HG03571 (cell line): Measurements from ENCODE around the gene TAF6L.
"Not testable (repeated sequence)": the region's sequence is repeated elsewhere in the genome, so short reads cannot be mapped to it uniquely, and the experiment has no call there.

Source experiments
- ATAC-seq: cut with Tn5 transposase; IDR thresholded peaks from one replicate; pipeline ENCODE4 v1.9.1; 2021; ENCODE audit not compliant: unreplicated experiment

TAF6L gene

DNA sequence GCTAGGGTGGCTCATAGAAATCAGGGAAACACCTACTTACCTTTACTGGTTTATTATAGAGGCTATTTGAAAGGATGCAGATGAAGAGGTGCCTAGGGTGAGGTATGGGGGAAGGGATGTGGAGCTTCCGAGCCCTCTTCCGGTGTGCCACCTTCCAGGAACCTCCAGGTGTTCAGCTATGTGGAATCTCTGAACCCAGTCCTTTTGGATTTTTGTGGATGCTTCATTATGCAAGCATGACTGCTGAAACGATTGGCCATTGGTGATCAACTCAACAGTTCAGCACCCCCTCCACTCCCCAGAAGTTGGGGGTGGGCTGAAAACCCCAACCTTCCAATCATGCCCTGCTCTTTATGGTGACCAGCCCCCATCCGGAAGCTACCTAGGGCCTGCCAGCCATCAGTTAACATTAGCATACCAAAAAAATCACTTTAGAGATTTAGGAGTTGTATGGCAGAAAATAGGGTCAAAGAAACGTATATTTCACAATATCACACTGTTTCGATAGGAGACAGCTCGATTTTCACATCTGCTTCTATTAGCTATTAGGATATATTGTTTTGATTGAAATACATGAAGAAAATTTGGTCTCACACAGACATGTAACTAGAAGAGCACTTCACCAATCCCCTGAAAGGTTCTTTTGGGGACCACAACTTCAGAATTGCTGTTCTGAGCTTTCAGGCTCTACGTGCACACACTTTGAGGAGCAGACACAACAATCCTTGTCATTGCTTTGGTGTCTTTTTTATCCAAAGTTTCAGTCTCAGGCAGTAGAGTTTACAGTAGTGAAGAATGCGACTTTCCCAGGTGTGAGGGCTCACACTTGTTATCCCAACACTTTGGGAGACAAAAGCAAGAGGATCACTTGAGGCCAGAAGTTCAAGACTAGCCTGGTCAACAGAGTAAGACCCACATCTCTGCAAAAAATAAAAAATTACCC lies 13.1 kb upstream of the TAF6L start:
- no peak for ATAC-seq

DNA sequence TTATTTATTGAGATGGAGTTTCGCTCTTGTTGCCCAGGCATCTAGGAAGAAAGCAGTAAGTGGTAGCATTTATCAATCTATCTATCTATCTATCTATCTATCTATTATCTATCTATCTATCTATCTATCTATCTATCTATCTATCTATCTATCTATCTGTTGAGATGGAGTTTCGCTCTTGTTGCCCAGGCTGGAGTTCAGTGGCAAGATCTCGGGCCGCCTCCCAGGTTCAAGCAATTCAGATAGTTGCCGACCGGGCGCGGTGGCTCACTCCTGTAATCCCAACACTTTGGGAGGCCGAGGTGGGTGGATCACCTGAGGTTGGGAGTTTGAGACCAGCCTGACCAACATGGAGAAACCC lies 10.3 kb upstream of the TAF6L start:
- ATAC-seq, result not testable (repeated sequence)

DNA sequence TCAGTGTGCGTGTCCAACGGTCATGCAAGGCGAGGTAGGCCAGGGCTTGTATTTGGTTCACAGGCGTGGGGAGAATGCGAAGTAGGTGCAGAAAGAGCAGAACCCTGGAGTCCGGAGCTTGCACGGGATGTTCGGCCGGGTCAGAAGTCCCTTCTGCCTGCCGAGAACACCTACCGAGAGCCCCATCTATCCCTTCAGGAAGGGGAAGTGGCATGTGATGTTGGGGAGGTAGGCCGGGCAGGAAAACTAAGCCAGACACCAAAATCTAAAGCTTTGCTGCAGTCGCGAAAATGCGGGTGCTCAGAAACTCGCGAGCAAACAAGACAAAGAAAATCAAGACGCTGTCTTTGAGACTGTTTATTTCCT lies 435 bp upstream of the TAF6L start:
- ATAC-seq, result peak; percentile 10

DNA sequence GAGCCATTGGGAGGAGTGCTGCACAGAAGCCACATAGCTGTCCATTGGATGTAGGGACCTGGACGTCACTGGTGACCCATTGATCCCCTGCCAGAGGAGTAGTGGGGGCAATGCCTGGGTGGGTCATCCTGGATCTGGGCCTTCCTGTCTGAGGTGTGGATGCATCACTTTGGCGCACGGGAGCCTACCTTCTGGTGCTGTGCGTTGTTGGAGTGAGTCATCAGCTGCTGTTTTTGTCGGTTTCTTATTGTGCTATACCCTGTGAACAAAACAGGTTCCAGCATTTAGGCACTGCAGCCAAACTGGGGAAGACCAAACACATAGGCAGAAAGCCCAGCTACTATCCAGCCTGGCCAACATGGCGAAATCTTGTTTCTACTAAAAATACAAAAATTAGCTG lies 3.2 kb downstream of the TAF6L start:
- no peak for ATAC-seq

DNA sequence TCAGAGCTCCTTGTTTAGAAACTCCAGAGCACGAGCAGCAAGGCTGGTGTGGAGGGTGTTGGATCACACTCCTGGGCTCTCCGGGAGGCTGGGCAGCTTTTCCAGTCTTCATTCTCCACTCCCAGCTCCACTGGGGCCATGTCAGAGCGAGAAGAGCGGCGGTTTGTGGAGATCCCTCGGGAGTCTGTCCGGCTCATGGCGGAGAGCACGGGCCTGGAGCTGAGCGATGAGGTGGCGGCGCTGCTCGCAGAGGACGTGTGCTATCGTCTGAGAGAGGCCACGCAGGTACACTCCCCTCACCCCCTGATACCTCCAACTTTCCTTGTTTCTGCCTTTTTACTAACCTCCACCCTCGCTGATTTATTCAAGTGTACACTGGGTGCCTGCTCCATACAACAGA lies 4.5 kb downstream of the TAF6L start:
- no peak for ATAC-seq

DNA sequence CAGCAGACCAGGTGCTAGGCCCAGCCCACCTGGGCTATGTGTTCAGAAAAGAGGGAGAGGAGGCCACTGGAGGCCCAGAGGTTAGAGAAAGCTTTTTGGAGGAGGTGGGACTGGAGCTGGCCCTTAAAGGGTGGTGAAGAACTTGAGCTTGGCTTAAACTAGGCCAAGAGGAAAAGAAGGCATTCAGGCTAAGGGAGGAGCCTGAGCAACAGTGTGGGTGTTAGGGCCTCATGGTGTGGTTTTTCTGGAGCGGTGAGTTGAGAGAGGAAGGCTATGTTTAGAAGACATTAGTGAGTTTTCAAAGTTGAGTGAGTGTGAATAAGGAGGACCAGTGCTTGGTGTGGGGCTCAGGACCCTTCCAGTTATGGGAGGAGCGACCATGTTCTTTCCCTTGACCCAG lies 6.2 kb downstream of the TAF6L start:
- ATAC-seq, result no peak

DNA sequence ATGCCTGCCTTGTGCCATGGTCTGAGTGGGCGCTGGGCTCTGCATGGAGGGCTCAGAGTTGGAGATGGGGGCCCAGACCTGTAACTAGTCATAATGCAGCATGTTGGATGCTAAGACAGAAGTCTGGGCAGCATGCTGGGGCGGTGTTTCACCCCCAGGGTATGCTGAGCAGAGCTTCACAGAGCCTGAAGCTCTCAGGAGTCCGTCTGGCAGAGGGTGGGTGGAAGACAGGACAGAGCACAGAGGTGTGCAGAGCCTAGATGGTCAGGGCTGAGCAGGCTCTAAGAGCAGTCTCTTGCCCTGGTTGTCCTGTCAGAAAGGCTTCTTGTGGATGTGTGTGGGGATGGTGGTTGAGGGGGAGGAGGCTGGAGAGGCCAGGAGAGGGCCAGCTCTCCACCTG lies 7.2 kb downstream of the TAF6L start:
- ATAC-seq, result no peak

DNA sequence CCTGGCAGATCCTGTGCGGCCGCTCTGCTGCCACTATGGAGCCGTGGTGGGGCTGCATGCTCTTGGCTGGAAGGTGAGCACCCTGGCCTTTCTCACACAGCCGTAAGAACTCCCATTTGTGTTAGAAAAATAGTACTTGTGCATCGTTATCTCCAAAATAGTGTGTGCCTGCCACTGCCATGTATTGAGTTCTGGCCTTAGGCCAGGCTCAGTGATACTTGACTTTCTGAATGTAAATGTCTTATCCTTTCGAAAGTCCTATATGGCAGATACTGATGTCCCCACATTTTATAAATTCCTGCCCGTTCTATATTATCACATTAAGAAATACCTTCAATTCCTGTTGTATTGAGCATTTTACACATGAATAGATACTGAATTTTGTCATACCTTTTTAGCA lies 11.6 kb downstream of the TAF6L start:
- ATAC-seq, result no peak

DNA sequence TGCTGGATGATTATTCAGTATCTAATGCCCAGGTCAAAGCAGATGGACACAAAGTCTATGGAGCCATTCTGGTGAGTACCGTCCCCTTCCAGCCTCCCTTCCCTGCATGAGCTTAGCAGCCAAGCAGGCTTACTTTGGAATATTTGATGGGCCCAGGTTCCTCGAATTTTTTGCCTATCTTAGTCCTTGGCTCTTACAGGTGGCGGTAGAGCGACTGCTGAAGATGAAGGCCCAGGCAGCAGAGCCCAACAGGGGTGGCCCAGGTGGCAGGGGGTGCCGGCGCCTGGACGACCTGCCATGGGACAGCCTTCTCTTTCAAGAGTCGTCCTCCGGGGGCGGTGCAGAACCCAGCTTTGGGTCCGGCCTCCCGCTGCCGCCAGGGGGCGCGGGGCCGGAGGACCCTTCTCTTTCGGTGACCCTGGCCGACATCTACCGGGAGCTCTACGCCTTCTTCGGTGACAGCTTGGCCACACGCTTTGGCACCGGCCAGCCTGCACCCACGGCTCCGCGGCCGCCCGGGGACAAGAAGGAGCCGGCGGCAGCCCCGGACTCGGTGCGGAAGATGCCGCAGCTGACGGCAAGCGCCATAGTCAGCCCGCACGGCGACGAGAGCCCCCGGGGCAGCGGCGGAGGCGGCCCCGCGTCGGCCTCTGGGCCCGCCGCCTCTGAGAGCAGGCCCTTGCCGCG lies 15.3 kb downstream of the TAF6L start:
- ATAC-seq, result peak; percentile 59

DNA sequence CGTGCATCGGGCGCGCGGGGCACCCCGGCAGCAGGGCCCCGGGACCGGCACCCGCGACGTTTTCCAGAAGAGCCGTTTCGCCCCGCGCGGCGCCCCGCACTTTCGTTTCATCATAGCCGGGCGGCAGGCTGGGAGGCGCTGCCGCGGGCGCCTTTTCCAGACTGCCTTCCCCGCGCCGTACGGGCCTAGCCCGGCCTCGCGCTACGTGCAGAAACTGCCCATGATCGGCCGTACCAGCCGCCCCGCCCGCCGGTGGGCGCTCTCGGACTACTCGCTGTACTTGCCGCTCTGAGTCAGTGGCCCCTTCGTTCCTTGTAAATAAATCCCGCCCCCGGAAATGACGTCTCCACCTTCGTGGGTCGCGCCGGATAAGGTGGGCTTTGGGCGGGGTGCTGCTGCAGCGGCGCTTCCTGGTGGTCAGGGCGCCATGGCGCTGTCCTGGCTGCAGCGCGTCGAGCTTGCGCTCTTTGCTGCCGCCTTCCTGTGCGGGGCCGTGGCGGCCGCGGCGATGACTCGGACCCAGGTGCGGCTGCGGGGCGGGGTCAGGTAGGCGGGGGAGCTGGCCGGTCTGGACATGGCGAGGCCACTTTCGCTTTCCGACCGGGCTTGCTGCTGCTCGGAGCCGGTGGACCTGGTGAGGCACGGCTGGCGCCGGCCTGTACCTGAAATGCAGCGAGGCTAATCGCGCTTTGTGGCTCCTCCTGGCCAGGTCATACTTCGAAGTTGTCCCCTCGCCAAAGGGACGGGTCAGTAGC lies 16.0 kb downstream of the TAF6L start, which contains the start of gene TMEM179B:
TSS of gene TMEM179B (plus strand) at position 398 of the 755 bp plus-strand sequence. CDS start at position 428, 30 bp downstream.
- ATAC-seq, result peak; percentile 50

DNA sequence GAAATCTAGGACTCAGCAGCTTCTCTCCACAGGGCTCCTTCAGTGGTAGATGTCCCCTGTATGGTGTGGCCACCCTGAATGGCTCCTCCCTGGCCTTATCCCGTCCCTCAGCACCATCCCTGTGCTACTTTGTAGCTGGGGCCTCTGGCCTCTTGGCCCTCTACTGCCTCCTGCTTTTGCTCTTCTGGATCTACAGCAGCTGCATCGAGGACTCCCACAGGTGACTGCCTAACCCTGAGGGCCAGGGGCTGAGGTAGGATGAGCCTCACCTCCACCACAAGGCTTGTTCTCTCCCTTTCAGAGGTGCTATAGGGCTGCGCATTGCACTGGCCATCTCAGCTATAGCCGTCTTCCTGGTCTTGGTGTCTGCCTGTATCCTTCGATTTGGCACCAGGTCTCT lies 17.8 kb downstream of the TAF6L start:
- ATAC-seq, result no peak

DNA sequence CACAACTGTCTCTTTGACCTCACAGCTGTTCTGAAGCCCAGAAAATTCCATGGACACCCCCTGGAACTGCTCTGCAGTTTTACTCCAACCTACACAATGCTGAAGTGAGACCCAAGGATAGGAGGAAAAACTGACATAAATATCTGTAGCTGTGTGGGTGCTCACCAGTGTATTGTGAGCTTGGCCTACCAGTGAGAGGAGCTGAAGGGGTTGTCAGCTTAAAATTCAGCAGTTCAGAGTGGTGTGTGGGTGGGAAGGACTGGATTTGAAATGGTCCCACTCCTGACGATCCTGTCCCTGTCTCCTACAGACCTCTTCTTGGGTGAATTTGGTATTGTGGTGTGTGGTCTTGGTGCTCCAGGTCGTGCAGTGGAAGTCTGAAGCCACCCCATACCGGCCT lies 18.4 kb downstream of the TAF6L start:
- ATAC-seq, result no peak

DNA sequence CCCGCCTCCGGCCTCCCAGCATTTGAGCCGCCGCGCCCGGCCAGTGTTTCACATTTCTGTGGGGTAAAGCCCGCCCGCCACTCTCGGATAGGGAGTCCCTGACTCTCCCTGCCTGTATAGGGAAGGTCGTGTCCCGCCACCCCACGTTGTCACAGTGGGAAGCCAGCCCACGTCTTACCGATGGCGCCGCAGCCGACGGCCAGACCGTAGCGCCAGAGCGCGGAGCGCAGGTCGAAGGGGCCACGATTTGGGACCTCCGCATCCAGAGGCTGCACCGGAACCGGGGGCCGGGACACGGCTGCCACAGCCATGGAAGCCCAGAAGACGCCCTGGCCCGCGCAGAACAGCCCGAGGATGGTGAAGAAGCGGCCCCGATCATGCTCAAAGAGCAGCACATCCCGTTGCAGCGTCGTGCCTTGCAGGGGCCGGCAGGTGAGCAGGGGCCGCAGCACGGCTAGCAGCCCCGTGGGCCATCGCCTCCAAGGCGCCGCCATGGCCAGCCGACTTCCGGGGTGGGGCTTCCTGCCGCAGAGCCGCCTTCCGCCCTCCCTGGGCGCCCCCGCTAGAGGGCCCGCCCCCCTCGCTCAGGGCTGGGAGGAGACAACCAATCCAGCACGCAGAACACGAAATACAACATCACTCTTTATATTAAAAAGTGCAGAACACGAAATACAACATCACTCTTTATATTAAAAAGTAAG lies 20.5 kb downstream of the TAF6L start, which contains the start of gene TMEM223:
TSS of gene TMEM223 (minus strand) at position 506 of the 701 bp plus-strand sequence. CDS start at position 494, 12 bp downstream.
- peak; percentile 63 for ATAC-seq

DNA sequence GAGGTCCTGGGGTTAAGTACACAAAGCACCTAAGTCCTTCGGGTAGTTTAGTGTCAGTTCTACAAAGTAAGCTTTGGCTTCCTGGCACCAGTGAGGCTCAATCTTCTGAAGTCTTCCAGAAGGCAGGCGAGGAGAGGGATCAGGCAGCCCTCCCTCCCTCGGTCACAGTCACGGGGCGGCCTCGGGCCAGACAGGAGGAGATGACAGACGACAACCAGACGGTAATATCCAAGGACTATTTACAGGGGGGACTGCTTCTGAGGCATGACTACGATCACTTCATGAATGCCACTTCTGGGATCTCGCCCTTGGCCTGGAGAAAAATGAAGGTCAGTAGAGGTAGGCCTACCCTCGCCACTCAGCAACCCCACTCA lies 21.0 kb downstream of the TAF6L start:
- no peak for ATAC-seq

DNA sequence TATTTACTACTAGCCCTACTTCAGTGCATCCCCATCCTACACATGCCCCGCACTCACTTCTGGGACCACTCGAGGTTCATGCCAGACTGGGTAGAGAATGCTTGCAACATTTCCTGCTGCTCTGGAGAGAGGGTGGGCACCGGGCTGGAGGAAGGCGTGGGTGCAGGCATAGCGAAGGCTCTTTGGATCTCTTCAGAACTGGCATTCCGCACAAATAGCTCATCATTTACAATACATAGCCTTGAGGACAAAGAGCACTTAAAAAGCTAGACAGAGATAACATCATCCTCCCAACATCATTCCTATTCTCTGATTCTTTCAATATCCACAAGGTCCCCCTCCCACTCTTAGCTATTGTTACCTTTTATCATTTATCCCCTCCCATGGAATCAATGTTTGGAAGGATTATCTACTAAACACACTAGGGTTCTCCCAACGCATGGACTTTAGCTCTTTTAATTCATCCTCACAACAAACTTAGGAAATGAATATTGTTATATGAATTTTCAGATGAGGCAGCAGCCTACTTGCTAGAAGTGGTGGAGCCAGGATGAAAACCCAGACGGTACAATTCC lies 23.1 kb downstream of the TAF6L start:
- no peak for ATAC-seq

DNA sequence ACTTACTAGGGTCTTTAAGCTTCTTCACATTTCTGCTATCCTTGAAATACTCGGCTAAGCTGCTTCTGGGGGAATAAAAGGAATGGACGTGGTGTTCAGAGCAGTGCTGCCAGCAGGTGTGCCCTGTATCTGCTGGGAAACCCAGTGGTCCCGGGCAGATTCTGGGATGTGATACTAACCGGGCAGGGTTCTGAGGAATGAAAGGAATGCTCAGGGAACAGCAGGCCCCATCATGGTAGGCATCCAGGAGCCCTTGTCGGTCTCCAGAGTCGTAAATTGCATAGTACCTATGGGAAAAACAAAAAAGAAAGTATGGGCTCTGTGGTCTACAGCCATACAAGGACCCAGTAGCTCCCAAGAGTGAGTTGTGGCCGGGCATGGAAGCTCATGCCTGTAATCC lies 25.1 kb downstream of the TAF6L start:
- ATAC-seq, result no peak

DNA sequence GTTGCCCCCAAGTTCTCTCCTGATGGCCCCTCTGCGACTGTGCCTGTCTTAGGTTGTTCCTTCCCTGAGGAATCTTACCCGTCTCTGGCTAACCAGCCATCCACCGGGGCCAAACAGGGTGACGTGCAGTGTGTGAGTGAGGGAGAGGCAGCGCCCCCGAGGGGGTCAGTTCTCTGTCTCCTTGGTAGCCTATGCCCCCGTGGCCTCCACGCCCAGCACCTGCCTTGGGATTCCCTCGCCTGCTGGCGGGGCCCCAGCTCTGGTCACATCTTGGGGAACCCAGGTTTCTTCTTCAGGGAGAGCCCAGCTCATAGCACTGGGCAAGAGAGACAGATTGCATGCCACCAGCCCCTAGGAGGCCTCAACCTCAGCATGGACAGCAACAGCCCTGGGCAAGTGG lies 28.3 kb downstream of the TAF6L start:
- ATAC-seq, result no peak

DNA sequence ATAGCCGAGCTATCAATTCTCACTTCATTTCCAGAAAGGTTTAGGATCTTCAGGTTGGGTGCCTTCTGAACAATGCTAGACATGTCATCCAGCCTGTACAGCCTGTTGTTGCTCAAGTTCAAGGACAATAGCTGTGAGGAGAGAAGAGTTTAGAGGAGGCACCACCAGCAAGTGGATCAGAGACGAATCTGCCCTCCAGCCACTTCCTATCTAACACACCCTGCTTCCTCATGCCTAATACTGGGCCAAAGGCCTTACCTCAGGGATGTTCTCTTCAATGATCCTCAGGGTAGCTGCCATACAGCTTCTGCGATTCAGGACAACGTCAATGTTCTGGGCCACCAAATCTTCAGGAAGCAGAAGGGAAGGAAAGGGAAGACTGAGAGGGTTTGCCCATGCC lies 29.9 kb downstream of the TAF6L start:
- no peak for ATAC-seq

DNA sequence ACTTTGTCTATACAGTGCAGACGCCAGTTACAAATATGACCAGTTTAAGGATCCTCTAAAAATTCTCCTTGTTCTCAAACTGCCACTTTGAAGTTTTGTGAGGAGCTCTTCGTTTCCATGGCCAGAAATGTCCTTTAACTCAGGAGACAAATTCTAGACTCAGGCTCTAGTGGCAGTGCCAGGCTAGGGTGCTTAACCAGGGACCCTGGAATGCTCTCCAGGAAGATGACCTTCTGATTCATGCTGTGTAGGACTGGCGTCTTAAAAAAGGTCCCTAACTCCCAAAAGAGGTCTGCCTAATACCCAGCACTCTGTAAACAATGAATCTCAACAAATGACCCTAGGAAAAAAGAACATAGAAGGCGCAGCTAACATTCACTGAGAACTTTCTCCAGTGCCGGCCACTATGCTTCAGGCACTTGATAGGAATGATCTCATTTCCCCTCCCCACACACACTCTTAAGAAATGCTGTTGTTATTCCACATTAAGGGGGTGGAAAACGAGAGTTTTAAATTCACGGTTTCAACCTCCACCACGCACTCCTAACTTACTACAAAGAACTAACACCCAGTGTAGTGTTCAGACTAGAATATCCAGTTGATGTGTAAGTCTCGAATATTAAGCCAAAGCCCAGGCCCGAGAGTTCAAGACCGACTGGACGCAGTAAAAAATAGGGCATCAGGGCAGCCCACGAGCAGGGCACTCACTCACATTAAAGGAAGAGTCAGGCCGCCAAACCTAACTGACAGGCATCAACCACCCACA lies 33.3 kb downstream of the TAF6L start:
- ATAC-seq, result no peak
